Activated naive CD8-positive, alpha-beta T cell treated with anti-CD3 and anti-CD28 coated beads, Interleukin-2, amount 50 U/mL, for 24 hours (primary cell): Measurements from ENCODE around the gene GYPE.
"Not testable (repeated sequence)": the region's sequence is repeated elsewhere in the genome, so short reads cannot be mapped to it uniquely, and the experiment has no call there.

ENCODE experiments used
- ATAC-seq: fragments of 150-1000 bp; cut with Tn5 transposase; one replicate; pipeline ENCODE4 v1.10.0; 2021
- DNase-seq: peaks from one replicate; pipeline ENCODE4 v3.0.0; 2021
- H3K27ac Mint-ChIP-seq: one replicate; pipeline ENCODE4 v1.8.0; 2021; ENCODE audit warnings: mild to moderate bottlenecking, mixed read lengths
- H3K27me3 Mint-ChIP-seq: one replicate; pipeline ENCODE4 v1.8.0; 2021; ENCODE audit warnings: mixed read lengths
- H3K36me3 Mint-ChIP-seq: one replicate; pipeline ENCODE4 v1.8.0; 2021; ENCODE audit warnings: low read depth, mixed read lengths
- H3K4me1 Mint-ChIP-seq: one replicate; pipeline ENCODE4 v1.8.0; 2021; ENCODE audit warnings: mixed read lengths
- H3K4me3 Mint-ChIP-seq: one replicate; pipeline ENCODE4 v1.8.0; 2021; ENCODE audit warnings: mild to moderate bottlenecking, moderate library complexity, mixed read lengths
- H3K9me3 Mint-ChIP-seq: one replicate; pipeline ENCODE4 v1.8.0; 2021; ENCODE audit warnings: mixed read lengths

The GYPE gene

DNA sequence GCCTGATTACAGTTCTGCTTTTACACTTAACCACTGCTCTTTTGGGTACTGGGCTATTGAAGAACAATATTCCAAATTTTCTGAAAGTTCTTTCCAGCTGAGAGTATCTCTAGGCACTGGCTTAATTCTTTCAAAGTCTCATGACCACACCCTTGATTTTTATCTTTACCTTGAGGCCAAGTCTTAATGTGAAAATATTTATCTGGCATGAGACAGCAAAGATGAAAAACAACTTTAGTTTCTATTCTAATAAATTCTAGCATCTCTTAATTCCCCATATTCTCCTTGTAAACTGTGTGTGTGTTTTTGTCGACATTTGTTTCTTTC, 61.9 kb downstream of the GYPE start:
- H3K27me3 Mint-ChIP-seq, H3K4me3 Mint-ChIP-seq, H3K27ac Mint-ChIP-seq, DNase-seq, H3K4me1 Mint-ChIP-seq, H3K9me3 Mint-ChIP-seq, ATAC-seq, H3K36me3 Mint-ChIP-seq: not testable (repeated sequence)

DNA sequence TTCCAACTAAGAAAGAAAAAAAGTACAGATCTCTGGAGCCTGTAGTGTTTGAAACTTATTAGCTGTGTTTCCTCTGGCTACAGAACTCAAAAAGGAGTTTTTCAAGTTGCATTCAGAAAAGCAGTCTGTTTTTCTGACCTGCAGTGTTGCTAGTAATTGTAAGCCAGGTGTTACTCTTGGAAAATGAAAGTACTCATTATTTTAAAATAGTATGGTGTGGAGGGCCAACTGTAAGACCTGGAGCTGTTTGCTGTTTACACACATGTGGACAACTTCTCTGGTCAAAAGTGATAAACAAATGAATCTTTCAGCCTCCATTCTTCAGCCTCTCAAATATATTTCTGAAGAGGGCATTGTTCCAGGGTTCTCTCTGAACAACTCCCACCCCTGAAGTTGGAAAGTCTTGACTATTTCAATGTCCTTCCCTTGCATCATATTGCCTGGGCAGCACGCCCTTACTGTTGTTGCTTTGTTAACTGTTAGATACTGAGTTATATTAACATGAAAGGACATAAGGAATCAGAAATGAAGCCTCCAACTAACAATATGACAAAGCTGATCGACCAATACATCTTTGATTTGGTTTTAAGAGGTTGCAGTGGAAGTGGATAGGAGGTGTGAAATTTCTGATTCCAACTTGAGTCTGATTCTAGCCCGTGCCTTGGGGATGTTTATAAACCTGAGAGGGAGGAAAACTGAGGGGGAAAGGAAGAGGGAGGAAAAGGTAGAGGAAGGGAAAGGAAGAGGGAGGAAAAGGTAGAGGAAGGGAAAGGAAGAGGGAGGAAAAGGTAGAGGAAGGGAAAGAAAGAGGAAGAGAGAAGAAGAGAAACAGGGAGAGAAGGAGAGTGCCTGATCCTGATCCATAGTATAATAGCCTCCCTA, 62.5 kb downstream of the GYPE start:
- H3K36me3 Mint-ChIP-seq, H3K4me1 Mint-ChIP-seq, H3K4me3 Mint-ChIP-seq, DNase-seq, ATAC-seq, H3K27me3 Mint-ChIP-seq, H3K27ac Mint-ChIP-seq, H3K9me3 Mint-ChIP-seq: not testable (repeated sequence)

DNA sequence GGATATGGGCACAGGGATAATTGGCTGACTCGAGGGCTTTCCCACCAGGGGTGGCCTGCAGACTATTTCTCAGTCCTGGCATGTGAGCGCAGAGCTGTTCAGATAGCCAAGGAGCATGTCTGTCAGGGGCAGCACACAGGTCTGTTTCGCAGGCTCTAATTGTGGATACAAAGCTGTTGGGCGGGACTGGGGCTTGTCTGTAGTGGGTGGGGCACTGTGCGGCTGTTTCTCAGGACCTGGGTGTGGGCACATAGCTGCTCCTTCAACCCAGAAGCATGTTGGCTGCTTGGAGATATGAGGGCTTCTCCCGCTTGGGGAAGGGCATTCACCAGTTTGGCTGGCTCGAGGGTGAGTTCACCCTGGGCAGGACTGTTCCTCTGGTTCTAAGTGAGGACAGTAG, 65.9 kb downstream of the GYPE start:
- not testable (repeated sequence) for H3K27me3 Mint-ChIP-seq, H3K27ac Mint-ChIP-seq, H3K36me3 Mint-ChIP-seq, ATAC-seq, H3K4me3 Mint-ChIP-seq, H3K4me1 Mint-ChIP-seq, DNase-seq, H3K9me3 Mint-ChIP-seq

DNA sequence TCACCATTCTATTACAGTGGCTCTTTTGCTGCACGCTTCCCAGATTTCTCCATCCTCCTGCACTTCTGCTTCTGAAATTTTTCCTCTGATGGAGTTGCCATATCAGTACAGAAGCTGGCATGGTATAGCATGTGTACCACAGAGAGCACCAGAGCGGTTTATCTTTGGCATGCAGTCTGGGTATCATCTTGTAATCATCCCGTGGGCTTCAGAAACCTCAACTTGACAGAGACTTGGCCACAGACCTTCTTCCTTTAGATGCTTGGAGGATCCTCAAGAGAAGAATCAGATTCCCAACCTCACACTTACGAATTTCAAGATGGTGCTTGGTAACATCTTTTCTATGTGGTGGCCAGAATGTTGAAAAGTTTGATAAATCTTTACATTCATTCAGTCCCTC, 71.2 kb downstream of the GYPE start:
- H3K9me3 Mint-ChIP-seq = peaks cover 13% of the 10 kb centered on the region
- not testable (repeated sequence) for H3K27me3 Mint-ChIP-seq, H3K36me3 Mint-ChIP-seq, H3K4me3 Mint-ChIP-seq, DNase-seq, H3K27ac Mint-ChIP-seq, ATAC-seq, H3K4me1 Mint-ChIP-seq

DNA sequence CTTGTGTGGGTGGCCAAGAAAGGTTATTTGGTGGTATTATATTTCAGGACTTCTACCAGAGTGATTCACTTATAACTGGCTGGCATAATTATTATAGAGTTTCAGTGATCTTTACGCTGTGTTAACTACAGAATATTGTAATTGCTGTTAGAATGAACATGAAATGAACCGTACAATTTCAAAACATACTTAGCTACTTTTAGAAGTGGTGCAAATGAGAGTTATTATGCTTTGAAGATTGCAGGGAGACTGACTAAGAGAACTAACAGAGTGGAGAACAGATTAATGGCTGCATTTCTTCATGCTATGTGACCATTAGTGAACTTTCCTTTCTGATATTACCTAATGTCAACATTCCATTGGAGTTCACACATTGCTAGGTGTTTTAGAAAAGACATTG, 71.7 kb downstream of the GYPE start:
- H3K4me3 Mint-ChIP-seq, H3K36me3 Mint-ChIP-seq, H3K4me1 Mint-ChIP-seq, ATAC-seq, H3K27me3 Mint-ChIP-seq, H3K27ac Mint-ChIP-seq, DNase-seq: not testable (repeated sequence)
- peaks cover 13% of the 10 kb centered on the region for H3K9me3 Mint-ChIP-seq

DNA sequence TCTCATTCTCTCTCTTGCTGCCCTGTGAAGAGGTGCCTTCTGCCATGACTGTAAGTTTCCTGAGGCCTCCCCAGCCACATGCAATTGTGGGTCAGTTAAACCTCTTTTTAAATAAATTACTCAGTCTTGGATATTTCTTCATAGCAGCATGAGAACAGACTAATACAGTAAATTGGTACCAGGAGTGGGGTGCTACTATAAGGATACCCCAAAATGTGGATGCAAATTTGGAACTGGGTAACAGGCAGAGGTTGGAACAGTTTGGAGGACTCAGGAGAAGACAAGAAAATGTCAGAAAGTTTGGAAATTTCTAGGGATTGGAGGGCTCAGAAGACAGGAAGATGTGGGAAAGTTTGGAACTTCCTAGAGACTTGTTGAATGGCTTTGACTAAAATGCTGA, 74.8 kb downstream of the GYPE start:
- not testable (repeated sequence) for H3K27me3 Mint-ChIP-seq, H3K36me3 Mint-ChIP-seq
- H3K9me3 Mint-ChIP-seq = peaks cover 17% of the 10 kb centered on the region

DNA sequence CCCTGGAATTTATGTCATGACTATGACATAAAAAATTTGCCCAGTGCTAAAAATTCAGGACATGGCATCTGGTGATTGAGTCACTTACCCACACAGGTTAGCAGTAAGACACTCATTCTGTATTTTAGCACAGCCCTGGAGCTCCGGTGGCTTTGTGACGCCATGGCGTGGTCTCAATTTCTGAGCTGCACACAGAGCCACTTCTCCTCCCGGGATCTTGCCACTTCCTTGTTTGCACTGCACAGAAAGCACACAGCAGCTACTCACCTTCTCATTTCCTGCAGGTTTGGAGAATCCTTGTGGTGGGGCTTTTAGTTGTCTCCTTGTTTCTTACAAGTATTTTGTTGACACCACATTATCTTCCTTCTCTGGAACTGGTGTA, 76.1 kb downstream of the GYPE start:
- H3K27ac Mint-ChIP-seq = not testable (repeated sequence)

More for the DNA sequence above, 74.8 kb downstream of the GYPE start:
- DNase-seq, H3K4me3 Mint-ChIP-seq, ATAC-seq, H3K27ac Mint-ChIP-seq, H3K4me1 Mint-ChIP-seq: not testable (repeated sequence)

More for the DNA sequence above, 76.1 kb downstream of the GYPE start:
- not testable (repeated sequence) for ATAC-seq, H3K27me3 Mint-ChIP-seq, H3K36me3 Mint-ChIP-seq, DNase-seq, H3K4me1 Mint-ChIP-seq, H3K4me3 Mint-ChIP-seq
- H3K9me3 Mint-ChIP-seq = peaks cover 17% of the 10 kb centered on the region
